ENCODE data around the gene MBTPS1.

MBTPS1 gene

GRCh38 chr16:84034516-84034915 is 82.2 kb downstream of the MBTPS1 start:
- no peak for DNase-seq (ENCODE audit: low spot score)

- no peak for DNase-seq (ENCODE audit: low spot score)
These were observed 83.2 kb downstream of the MBTPS1 start for GRCh38 chr16:84033251-84034195.

- no peak for DNase-seq (ENCODE audit: low spot score)
These were observed 84.1 kb downstream of the MBTPS1 start for GRCh38 chr16:84032458-84033178.

- no peak for DNase-seq (ENCODE audit: low spot score)
These were observed 85.2 kb downstream of the MBTPS1 start for GRCh38 chr16:84031556-84031955.

GRCh38 chr16:84029297-84030047 is 87.3 kb downstream of the MBTPS1 start:
- no peak for DNase-seq (ENCODE audit: low spot score)

- no peak for DNase-seq (ENCODE audit: low spot score)
These were observed 89.1 kb downstream of the MBTPS1 start for GRCh38 chr16:84027625-84028024.

GRCh38 chr16:84026606-84027005 is 90.1 kb downstream of the MBTPS1 start:
- DNase-seq (ENCODE audit: low spot score), result no peak

GRCh38 chr16:84024854-84025253 is 91.9 kb downstream of the MBTPS1 start:
- no peak for DNase-seq (ENCODE audit: low spot score)

GRCh38 chr16:84022644-84023043 is 94.1 kb downstream of the MBTPS1 start:
- DNase-seq (ENCODE audit: low spot score), result no peak

GRCh38 chr16:84021488-84021887 is 95.3 kb downstream of the MBTPS1 start:
- no peak for DNase-seq (ENCODE audit: low spot score)

GRCh38 chr16:84020353-84020752 is 96.4 kb downstream of the MBTPS1 start:
- DNase-seq (ENCODE audit: low spot score), result no peak

- no peak for DNase-seq (ENCODE audit: low spot score)
These were observed 98.0 kb downstream of the MBTPS1 start for GRCh38 chr16:84018710-84019109.

- DNase-seq (ENCODE audit: low spot score), result no peak
These were observed 100.3 kb downstream of the MBTPS1 start for GRCh38 chr16:84016477-84016876.

- no peak for DNase-seq (ENCODE audit: low spot score)
These were observed 101.3 kb downstream of the MBTPS1 start for GRCh38 chr16:84015399-84015798.

- DNase-seq (ENCODE audit: low spot score), result no peak
These were observed 102.0 kb downstream of the MBTPS1 start for GRCh38 chr16:84014570-84015327.

- DNase-seq (ENCODE audit: low spot score), result peak; percentile 99
These were observed 102.8 kb downstream of the MBTPS1 start for GRCh38 chr16:84013787-84014569.

- DNase-seq (ENCODE audit: low spot score), result no peak
These were observed 107.5 kb downstream of the MBTPS1 start for GRCh38 chr16:84009282-84009681.

GRCh38 chr16:84007965-84008364 is 108.8 kb downstream of the MBTPS1 start:
- DNase-seq (ENCODE audit: low spot score), result no peak

GRCh38 chr16:84007520-84007919 is 109.2 kb downstream of the MBTPS1 start:
- no peak for DNase-seq (ENCODE audit: low spot score)

GRCh38 chr16:84005391-84005790 is 111.4 kb downstream of the MBTPS1 start:
- DNase-seq (ENCODE audit: low spot score), result no peak

- no peak for DNase-seq (ENCODE audit: low spot score)
These were observed 112.3 kb downstream of the MBTPS1 start for GRCh38 chr16:84004442-84004841.
